HG03139 (cell line): ENCODE data around the gene CNIH3.

Experiments
- ATAC-seq: cut with Tn5 transposase; IDR thresholded peaks from one replicate; pipeline ENCODE4 v1.9.1; 2021; ENCODE audit not compliant: unreplicated experiment

The CNIH3 gene

DNA sequence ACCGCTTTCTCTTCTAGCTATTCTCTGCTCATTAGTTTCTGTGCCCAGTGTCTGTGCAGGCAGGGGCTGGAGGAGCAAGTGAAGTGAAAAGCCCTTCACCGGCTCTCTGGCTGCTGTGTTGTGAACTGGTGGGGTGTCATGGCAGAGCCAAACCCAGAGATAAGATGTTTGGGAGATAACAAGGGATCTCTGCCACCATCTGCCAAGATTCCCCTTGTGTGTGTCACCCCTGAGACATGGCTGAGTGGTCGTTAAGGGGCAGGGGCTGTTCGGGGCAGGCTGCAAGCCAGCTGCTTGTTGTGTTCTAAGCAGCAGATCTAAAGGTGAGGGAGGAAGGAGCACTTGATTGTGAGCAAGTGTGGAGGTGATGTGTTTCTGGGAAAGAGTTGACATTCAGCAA, 24.5 kb downstream of the CNIH3 start:
- ATAC-seq = no peak

DNA sequence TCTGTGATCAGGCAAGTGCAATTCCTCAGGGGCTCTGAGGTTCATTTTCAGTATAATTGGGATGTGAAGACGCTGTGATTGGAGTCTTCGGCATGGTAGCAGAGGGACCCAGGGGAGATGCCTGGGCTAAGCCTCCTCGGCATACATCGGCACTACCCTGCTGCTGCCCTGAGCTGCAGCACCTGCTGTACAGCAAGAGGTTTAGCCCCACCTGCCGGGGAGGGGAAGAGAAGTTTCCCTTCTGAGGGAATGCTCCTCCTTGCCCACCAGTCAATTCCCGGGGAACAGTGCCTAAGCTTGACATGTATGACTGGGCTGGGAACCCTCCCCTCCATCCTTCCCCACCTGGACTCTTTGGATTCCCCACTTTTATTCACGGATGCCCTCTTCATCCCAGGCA, 24.9 kb downstream of the CNIH3 start:
- ATAC-seq = no peak

GRCh38 chr1:224643653-224644052, 27.5 kb downstream of the CNIH3 start:
- ATAC-seq = no peak

- ATAC-seq = no peak
Observed at GRCh38 chr1:224644553-224645154, 28.5 kb downstream of the CNIH3 start.

DNA sequence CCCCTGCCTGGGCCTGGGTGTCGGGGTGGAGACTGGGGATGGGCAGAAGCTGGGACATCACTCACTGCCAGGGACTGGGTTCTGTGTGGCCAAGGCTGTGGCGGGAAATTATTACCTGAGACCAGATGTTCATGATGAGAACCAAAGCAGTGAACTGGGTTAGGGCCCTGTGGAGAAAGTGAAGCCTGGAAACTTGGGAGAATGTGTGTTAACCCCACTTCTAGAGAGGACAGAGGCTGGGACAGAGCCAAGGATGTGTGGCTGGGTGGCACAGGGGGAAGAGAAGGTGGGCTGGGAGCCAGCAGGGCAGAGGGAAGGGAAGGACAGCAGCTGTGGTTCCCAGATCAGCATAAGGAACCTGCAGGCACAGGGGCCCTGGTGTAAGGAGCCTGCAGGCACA, 31.3 kb downstream of the CNIH3 start:
- ATAC-seq = no peak

DNA sequence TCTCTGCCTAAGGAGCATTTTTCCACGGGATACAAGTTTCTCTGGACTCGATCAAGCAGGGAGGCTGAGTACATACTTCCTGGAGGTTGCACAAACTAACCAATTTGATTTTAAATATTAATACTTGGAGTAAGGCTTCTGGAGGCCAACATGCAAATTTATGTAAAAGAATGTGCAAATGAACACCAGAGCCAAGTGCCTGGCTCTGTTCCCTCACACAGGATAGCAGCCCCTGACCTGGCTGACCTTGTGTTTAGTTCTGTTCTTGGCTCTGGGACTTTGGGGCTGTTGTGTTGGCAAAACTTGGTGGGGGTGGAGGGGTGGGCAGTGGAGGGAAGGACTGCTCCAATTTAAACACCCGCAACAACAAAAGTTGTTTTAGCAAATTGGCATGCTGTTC, 34.2 kb downstream of the CNIH3 start:
- no peak for ATAC-seq

DNA sequence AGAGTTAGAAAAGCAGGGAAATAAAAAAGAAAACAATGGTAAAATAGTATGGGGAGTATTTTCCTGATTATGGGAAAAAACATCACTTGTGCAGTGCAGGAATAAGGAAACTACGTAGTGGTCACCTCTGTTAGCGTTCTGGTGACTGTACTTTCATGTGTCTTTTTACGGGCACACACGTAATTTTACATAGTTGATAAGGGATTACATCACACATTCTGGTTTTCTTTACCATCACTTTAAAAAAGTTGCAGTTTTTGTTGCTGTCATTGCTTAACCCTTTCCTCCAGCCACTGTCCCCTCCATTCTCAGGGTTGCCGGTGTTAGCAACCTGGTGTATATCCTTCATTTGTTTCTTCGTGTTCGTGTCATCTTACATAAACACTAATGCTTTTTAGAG, 35.1 kb downstream of the CNIH3 start:
- no peak for ATAC-seq

- ATAC-seq = no peak
Observed at GRCh38 chr1:224656392-224656791, 40.3 kb downstream of the CNIH3 start.

DNA sequence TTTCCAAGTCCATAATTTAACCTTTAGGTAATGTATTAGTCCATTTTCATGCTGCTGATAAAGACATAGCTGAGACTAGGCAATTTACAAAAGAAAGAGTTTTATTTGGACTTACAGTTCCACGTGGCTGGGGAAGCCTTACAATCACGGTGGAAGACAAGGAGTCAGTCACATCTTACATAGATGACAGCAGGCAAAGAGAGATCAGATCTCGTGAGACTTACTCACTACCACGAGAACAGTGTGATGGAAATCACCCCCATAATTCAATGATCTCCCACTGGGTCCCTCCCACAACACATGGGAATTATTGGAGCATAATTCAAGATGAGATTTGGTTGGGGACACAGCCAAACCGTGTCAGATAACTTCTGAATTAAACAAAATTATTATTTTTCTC, 44.0 kb downstream of the CNIH3 start:
- ATAC-seq = no peak

GRCh38 chr1:224662870-224663269, 46.8 kb downstream of the CNIH3 start:
- no peak for ATAC-seq

GRCh38 chr1:224665016-224665415, 48.9 kb downstream of the CNIH3 start:
- ATAC-seq = no peak

- no peak for ATAC-seq
Observed at GRCh38 chr1:224666078-224666477, 50.0 kb downstream of the CNIH3 start.

- ATAC-seq = no peak
Observed at GRCh38 chr1:224666913-224667312, 50.8 kb downstream of the CNIH3 start.

GRCh38 chr1:224668984-224669383, 52.9 kb downstream of the CNIH3 start:
- ATAC-seq = no peak

DNA sequence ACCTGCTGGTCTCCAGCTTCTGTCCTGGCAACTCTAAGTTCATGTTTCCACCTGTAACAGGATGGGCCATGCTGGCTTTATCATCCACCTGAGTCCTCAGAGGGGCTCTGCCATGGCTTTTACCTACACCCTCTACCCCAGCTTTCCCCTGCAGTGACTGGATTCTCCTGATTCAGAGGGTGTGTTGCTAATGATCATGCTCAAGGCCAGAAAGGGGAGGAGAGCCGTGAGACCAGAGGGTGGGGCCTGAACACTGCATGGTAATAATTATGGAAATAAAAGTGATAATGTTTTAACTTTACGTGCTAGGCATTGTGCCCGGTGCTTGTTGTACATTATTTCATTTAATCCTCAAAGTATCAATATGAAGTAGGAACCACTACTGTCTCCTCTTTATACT, 53.3 kb downstream of the CNIH3 start:
- ATAC-seq = no peak

GRCh38 chr1:224670506-224670905, 54.4 kb downstream of the CNIH3 start:
- ATAC-seq = no peak

- ATAC-seq = no peak
Observed at GRCh38 chr1:224671076-224671475, 55.0 kb downstream of the CNIH3 start.

- ATAC-seq = no peak
Observed at GRCh38 chr1:224673141-224673540, 57.0 kb downstream of the CNIH3 start.

- ATAC-seq = no peak
Observed at GRCh38 chr1:224675590-224675989, 59.5 kb downstream of the CNIH3 start.

- ATAC-seq = no peak
Observed at GRCh38 chr1:224676551-224676950, 60.4 kb downstream of the CNIH3 start.

- ATAC-seq = no peak
Observed at GRCh38 chr1:224678168-224678567, 62.1 kb downstream of the CNIH3 start.

GRCh38 chr1:224679606-224680005, 63.5 kb downstream of the CNIH3 start:
- ATAC-seq = no peak

DNA sequence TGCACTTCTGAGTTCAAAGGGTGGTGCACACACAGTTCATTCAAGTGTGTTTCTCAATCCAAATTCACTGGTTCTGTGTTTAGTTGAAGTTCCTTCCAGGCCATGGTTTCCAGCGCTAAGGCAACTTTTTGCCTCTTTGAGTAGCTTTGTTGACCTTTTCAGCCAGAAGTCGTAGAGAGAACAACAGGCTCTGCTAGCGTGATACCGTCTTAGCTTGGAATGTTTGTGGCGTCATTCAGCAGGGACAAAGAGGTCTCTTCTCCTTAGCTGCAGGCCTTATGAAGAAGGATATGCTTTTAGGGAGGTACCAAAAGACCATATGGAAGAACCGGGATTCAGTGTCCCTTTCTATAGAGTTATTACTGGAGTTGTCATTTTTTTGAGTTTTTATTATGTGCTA, 65.7 kb downstream of the CNIH3 start:
- ATAC-seq = no peak

DNA sequence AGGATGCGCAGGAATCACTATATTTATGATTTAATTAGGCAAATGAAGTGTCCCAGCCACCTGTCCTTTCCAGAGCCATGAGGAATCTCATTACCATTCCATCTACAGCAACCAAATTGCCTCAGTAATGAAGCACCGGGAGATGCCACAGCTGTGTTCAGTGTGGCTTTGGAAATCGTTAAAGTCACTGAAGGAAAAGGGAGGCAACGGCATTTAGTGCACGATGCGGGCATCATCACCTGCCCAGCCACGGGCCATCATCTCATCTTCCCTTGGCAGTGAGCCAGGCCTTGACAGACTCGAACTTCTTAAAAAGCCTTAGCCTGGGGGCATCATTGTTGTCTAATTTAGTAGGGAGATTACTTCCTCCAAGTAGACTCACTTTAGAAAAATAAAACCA, 67.8 kb downstream of the CNIH3 start:
- no peak for ATAC-seq
